ENCODE data around the gene DUSP11. TPM values are rescaled to one million over a fixed set of nuclear protein-coding genes. Genes with fewer than 3 reads are reported as not detected.
"Not testable (repeated sequence)": the region's sequence is repeated elsewhere in the genome, so short reads cannot be mapped to it uniquely, and the experiment has no call there.

DUSP11 gene
- total RNA-seq, 1 donor: 49.0 TPM

GRCh38 chr2:73736855-73737779, 42.8 kb downstream of the DUSP11 start, which contains the start of gene TPRKB:
TPRKB (minus strand) TSS chr2:73737345; CDS start chr2:73734569, 2,776 bp downstream.
- TF ChIP-seq CTCF (IDR thresholded peaks at IDR 0.05; ENCODE audit: insufficient read depth, low read length): no peak
- DNase-seq (ENCODE audit: low read depth): peak; percentile 97

GRCh38 chr2:73736378-73736777, 43.5 kb downstream of the DUSP11 start:
- DNase-seq (ENCODE audit: low read depth): no peak
- H3K4me3 ChIP-seq (ENCODE audit: low read depth, low read length): peak overlapping the region; percentile 98
- TF ChIP-seq CTCF (IDR thresholded peaks at IDR 0.05; ENCODE audit: insufficient read depth, low read length): no peak

More at GRCh38 chr2:73736855-73737779, 42.8 kb downstream of the DUSP11 start, which contains the start of gene TPRKB:
- peak within 1 kb of the TSS; percentile 98 for H3K4me3 ChIP-seq (ENCODE audit: low read depth, low read length)

GRCh38 chr2:73730810-73731209, 49.1 kb downstream of the DUSP11 start:
- DNase-seq (ENCODE audit: low read depth): no peak
- no peak for TF ChIP-seq CTCF (IDR thresholded peaks at IDR 0.05; ENCODE audit: insufficient read depth, low read length)
- H3K4me3 ChIP-seq (ENCODE audit: low read depth, low read length): no peak overlapping the region

- no peak overlapping the region for H3K4me3 ChIP-seq (ENCODE audit: low read depth, low read length)
- DNase-seq (ENCODE audit: low read depth): no peak
- no peak for TF ChIP-seq CTCF (IDR thresholded peaks at IDR 0.05; ENCODE audit: insufficient read depth, low read length)
Measured at GRCh38 chr2:73728711-73729110, 51.2 kb downstream of the DUSP11 start.

GRCh38 chr2:73728043-73728442, 51.9 kb downstream of the DUSP11 start:
- no peak for TF ChIP-seq CTCF (IDR thresholded peaks at IDR 0.05; ENCODE audit: insufficient read depth, low read length)
- DNase-seq (ENCODE audit: low read depth): no peak
- H3K4me3 ChIP-seq (ENCODE audit: low read depth, low read length): no peak overlapping the region

- H3K4me3 ChIP-seq (ENCODE audit: low read depth, low read length); DNase-seq (ENCODE audit: low read depth): not testable (repeated sequence)
Measured at GRCh38 chr2:73726657-73727056, 53.2 kb downstream of the DUSP11 start.

- no peak for TF ChIP-seq CTCF (IDR thresholded peaks at IDR 0.05; ENCODE audit: insufficient read depth, low read length)
- DNase-seq (ENCODE audit: low read depth): no peak
- H3K4me3 ChIP-seq (ENCODE audit: low read depth, low read length): no peak overlapping the region
Measured at GRCh38 chr2:73718851-73719621, 60.9 kb downstream of the DUSP11 start.

Measured in fibroblast of the aortic adventitia (primary cell).